Sigmoid colon (tissue), 7 donors: ENCODE data around the gene PRRT1B. TPM values are rescaled to one million over a fixed set of nuclear protein-coding genes. Genes with fewer than 3 reads are reported as not detected.

Experiments
- DNase-seq: peaks from one replicate; pipeline ENCODE4 v3.0.0-alpha.2; 2019
- H3K27ac ChIP-seq, 4 donors: fragments of 200-600 bp; sonication (generic); one replicate each; pipeline ENCODE4 v1.5.1; 2016 to 2019; ENCODE audit warnings: mild to moderate bottlenecking in 1 of 4
- H3K27me3 ChIP-seq, 3 donors: fragments of 200-600 bp; sonication (generic); one replicate each; pipeline ENCODE4 v1.5.1; 2019; ENCODE audit warnings: mild to moderate bottlenecking in 1 of 3
- H3K36me3 ChIP-seq, 4 donors: fragments of 200-600 bp; sonication (generic); one replicate each; pipeline ENCODE4 v1.5.1; 2016 to 2019
- H3K4me1 ChIP-seq, 4 donors: fragments of 200-600 bp; sonication (generic); one replicate each; pipeline ENCODE4 v1.5.1; 2017 to 2019
- H3K4me3 ChIP-seq, 4 donors: fragments of 200-600 bp; sonication (generic); one replicate each; pipeline ENCODE4 v1.5.1; 2017 to 2019; ENCODE audit warnings: mild to moderate bottlenecking in 2 of 4, moderate library complexity in 1 of 4
- H3K9me3 ChIP-seq, 4 donors: fragments of 200-600 bp in 3 of 4; sonication (generic) in 3 of 4; one replicate each; pipeline versions ENCODE4 v1.5.1 to v1.6.1; 2013 to 2019
- EP300 ChIP-seq, 4 donors: sonication (generic); formaldehyde crosslinking; IDR thresholded peaks; one replicate each; pipeline ENCODE4 v1.6.1; 2017; ENCODE audit warnings: antibody characterized with exemption in 4 of 4
- POLR2A ChIP-seq, 2 donors: fragments of 450-650 bp; IDR thresholded peaks; one replicate each; pipeline ENCODE4 v1.6.1; 2016; ENCODE audit warnings: antibody characterized with exemption in 2 of 2, mild to moderate bottlenecking in 2 of 2, moderate library complexity in 2 of 2
- POLR2AphosphoS5 ChIP-seq, 4 donors: sonication (generic); formaldehyde crosslinking; IDR thresholded peaks; one replicate each; pipeline ENCODE4 v1.6.1; 2017; ENCODE audit warnings: antibody characterized with exemption in 4 of 4
- WGBS, 2 donors: extraction: QIAGEN DNeasy Blood & Tissue Kit; methylation state at CpG; one replicate each; pipeline ENCODE4 v1.1.7; 2013; 5-methylcytosine and 5-hydroxymethylcytosine counted together
- intact Hi-C: fragments of 100-400 bp; cut with DNase I; formaldehyde crosslinking; loops from one replicate; pipeline ENCODE4 v1.15.1; 2023
- polyA plus RNA-seq, 3 donors: library from polyadenylated mRNA; stranded (reverse); fragments of 200-250 nt; gene quantifications; one replicate each; pipeline ENCODE4 v1.2.3, GENCODE V29; 2013
- total RNA-seq, 4 donors: library from RNA; depleted of rRNA; stranded (reverse); fragments of >200 nt; gene quantifications; one replicate each; pipeline ENCODE4 v1.1.0, GENCODE V29; 2016
- TF ChIP-seq, protein P1 (sequence below), 4 experiments: fragments of 450-650 bp in 3 of 4; fragments of 200-600 bp in 1 of 4; IDR thresholded peaks; one replicate each; pipeline ENCODE4 v1.5.1; 2016 to 2019; ENCODE audit warnings: antibody characterized with exemption in 4 of 4, mild to moderate bottlenecking in 3 of 4, moderate library complexity in 2 of 4
- donor health status: healthy with polysubstance abuse.
- donor health status: Bipolar disorder and iron deficiency.
- donor health status: healthy.

PRRT1B gene
- total and polyA plus RNA-seq, 7 donors, result 0.45 to 3.6 (median 1.4) TPM; not detected in 4

DNA sequence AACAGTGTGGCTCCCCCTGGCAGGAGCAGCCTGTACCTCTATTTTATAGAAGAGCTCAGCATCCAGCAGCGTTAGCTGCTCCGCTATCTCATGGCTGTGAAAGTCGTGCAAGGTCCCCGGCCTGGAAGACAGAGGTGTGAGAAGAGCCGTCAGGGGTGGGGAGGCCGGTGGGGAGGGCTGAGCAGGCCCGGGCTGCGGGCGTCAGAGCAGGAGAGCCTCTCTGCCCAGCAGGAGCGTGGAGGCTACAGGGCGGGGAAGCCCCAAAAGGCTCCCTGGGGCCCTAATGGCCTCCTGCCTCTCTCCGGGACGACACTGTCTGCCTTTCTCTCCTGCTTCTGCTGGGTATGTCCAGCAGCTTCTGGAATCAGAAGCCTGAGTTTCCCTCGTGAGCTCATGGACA is 42.6 kb downstream of the PRRT1B start:
- intact Hi-C loops, result no loop called here
- TF ChIP-seq, protein P1, sequence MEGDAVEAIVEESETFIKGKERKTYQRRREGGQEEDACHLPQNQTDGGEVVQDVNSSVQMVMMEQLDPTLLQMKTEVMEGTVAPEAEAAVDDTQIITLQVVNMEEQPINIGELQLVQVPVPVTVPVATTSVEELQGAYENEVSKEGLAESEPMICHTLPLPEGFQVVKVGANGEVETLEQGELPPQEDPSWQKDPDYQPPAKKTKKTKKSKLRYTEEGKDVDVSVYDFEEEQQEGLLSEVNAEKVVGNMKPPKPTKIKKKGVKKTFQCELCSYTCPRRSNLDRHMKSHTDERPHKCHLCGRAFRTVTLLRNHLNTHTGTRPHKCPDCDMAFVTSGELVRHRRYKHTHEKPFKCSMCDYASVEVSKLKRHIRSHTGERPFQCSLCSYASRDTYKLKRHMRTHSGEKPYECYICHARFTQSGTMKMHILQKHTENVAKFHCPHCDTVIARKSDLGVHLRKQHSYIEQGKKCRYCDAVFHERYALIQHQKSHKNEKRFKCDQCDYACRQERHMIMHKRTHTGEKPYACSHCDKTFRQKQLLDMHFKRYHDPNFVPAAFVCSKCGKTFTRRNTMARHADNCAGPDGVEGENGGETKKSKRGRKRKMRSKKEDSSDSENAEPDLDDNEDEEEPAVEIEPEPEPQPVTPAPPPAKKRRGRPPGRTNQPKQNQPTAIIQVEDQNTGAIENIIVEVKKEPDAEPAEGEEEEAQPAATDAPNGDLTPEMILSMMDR (IDR thresholded peaks at IDR 0.05), result no peak
- TF ChIP-seq POLR2AphosphoS5 (IDR thresholded peaks at IDR 0.05) (no peak), EP300 (IDR thresholded peaks at IDR 0.05) (no peak), POLR2A (IDR thresholded peaks at IDR 0.05) (no peak)
- Histone ChIP-seq H3K27me3 (no peaks in the 10 kb centered on the region), H3K9me3 (no peaks in the 10 kb centered on the region), H3K4me3 (no peak overlapping the region), H3K27ac (no peak overlapping the region), H3K4me1 (no peaks in the 10 kb centered on the region), H3K36me3 (peaks cover 25 to 72% (median 46%) of the 10 kb centered on the region in 4 donors)
- WGBS, 2 donors, result 90 to 94% methylated on average over 14 of the region's 14 CpGs
- no peak for DNase-seq

DNA sequence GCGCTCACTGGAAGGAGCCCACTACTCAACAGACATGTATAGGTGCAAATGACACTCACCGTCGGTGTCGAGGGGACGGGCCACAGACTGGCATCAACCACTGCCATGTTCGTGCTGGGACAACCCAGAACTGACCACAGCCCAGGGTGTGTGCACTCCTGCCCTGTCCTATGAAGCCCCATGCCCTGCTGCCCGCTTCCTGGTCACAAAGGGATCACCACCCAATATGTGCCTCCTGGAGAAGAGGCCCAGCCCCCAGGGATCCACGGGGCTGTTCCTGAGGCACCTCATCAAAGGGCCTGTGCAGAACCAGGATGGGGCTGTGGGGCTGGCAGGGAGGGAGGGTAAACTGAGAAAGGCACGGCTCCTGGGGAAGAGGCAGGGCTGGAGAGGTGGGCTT is 43.1 kb downstream of the PRRT1B start:
- Histone ChIP-seq H3K9me3 (no peaks in the 10 kb centered on the region), H3K4me1 (no peaks in the 10 kb centered on the region), H3K27ac (no peak overlapping the region), H3K36me3 (peaks cover 20 to 71% (median 45%) of the 10 kb centered on the region in 4 donors), H3K4me3 (no peak overlapping the region), H3K27me3 (no peaks in the 10 kb centered on the region)
- intact Hi-C loops, result no loop called here
- DNase-seq, result no peak
- WGBS, 2 donors, result 96 to 97% methylated on average over 9 of the region's 9 CpGs
- TF ChIP-seq, protein P1 (IDR thresholded peaks at IDR 0.05), result no peak
- TF ChIP-seq EP300 (IDR thresholded peaks at IDR 0.05) (no peak), POLR2AphosphoS5 (IDR thresholded peaks at IDR 0.05) (no peak), POLR2A (IDR thresholded peaks at IDR 0.05) (no peak)

DNA sequence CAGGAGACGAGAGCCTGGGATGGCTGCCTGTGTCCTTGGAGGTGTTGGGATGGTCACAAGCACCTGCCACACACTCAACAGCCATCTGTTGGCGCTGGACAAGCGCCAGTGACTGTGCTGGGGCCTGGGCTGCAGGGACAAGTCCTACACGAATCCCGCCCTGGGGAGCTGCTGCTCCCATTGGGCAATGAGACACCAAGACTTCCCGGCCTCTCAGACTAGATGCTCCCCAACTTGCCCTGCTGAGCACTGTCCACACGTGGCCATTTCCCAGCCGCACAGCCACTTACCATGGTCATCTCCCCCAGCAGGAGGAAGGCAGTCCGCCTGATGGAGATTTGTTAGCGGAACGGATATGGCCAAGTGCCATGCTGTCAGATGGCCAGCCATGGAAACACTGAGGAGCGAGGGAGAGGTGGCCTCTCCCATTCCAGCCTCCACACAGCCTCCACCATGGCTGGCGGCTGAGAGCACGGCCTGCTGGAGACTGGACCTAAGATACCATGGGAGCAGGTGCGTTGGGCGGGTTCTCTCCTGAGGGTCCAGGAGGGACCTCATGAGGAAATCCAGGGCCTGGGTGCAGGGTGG is 43.9 kb downstream of the PRRT1B start:
- no peak for DNase-seq
- Histone ChIP-seq H3K27me3 (no peaks in the 10 kb centered on the region), H3K4me1 (no peaks in the 10 kb centered on the region), H3K27ac (no peak overlapping the region), H3K4me3 (no peak overlapping the region), H3K9me3 (no peaks in the 10 kb centered on the region), H3K36me3 (peaks cover 13 to 71% (median 38%) of the 10 kb centered on the region in 4 donors)
- TF ChIP-seq EP300 (IDR thresholded peaks at IDR 0.05) (no peak), POLR2AphosphoS5 (IDR thresholded peaks at IDR 0.05) (no peak), POLR2A (IDR thresholded peaks at IDR 0.05) (no peak)
- TF ChIP-seq, protein P1 (IDR thresholded peaks at IDR 0.05), result no peak
- intact Hi-C loops, result no loop called here
- WGBS, 2 donors, result 93 to 94% methylated on average over 16 of the region's 16 CpGs

DNA sequence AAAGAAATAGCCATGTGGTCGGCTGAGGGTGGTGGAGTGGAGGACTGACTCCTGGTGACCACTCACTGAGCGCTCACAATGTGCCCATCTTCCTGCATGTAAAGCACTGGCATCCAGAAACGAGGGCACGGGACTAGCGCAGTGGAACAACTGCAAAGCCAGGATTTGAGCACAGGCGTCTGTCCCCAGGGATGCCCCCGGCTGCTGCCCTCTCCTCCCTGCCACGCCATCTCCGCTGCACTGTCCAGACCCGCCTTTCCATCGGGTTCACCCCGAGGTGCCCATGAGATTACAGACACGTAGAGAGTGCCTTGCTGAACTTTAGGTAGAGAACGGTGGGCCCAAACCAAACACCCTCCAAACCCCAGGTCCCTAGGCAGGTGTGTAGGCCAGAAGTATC is 44.7 kb downstream of the PRRT1B start:
- intact Hi-C loops, result no loop called here
- peaks cover 15 to 71% (median 39%) of the 10 kb centered on the region in 4 donors for H3K36me3 ChIP-seq
- H3K27me3 ChIP-seq, result no peaks in the 10 kb centered on the region
- no peak overlapping the region for H3K27ac ChIP-seq
- 92 to 95% methylated on average over 14 of the region's 14 CpGs for WGBS, 2 donors
- H3K4me3 ChIP-seq, result no peak overlapping the region
- H3K9me3 ChIP-seq, result no peaks in the 10 kb centered on the region
- no peak for DNase-seq
- no peak for TF ChIP-seq POLR2AphosphoS5 (IDR thresholded peaks at IDR 0.05)
- TF ChIP-seq EP300 (IDR thresholded peaks at IDR 0.05), result no peak
- no peaks in the 10 kb centered on the region for H3K4me1 ChIP-seq

DNA sequence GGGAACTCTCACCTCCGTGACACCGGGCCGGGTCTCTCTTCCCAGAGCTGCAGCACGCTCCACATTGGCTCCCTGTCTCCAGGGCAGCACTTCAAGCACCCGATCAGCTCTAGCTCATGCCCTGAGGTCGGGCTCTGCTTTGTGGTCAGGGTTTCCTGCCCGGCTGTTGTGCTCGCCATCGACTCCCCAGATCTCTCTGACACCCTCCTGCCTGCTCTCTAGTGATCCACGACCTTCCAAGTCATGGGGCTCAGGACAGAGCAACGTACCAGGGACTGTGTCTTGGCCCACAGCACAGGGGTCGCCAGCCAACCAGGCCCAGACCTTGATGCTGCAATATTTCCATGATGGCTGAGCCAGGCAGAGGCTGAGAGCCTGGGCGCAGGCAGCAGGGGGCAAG is 45.1 kb downstream of the PRRT1B start:
- no peak overlapping the region for H3K4me3 ChIP-seq
- H3K27ac ChIP-seq, result no peak overlapping the region
- WGBS, 2 donors, result 62 to 89% methylated on average over 13 of the region's 13 CpGs
- H3K4me1 ChIP-seq, result no peaks in the 10 kb centered on the region
- no peak for DNase-seq
- no peaks in the 10 kb centered on the region for H3K9me3 ChIP-seq
- no peak for TF ChIP-seq POLR2AphosphoS5 (IDR thresholded peaks at IDR 0.05)
- no peak for TF ChIP-seq EP300 (IDR thresholded peaks at IDR 0.05)
- TF ChIP-seq, protein P1 (IDR thresholded peaks at IDR 0.05), result no peak
- no peak for TF ChIP-seq POLR2A (IDR thresholded peaks at IDR 0.05)
- H3K36me3 ChIP-seq, result peaks cover 17 to 71% (median 40%) of the 10 kb centered on the region in 4 donors
- H3K27me3 ChIP-seq, result no peaks in the 10 kb centered on the region
- intact Hi-C loops, result no loop called here
